BE2C (cell line): ENCODE data around the gene GPANK1.
A peak's percentile ranks its signal among the peaks of the same experiment; 100 is the strongest.

Experiments used
- DNase-seq: peaks from one replicate; pipeline ENCODE4 v3.0.0-alpha.2; 2020
- H3K27me3 ChIP-seq: fragments of 250-450 bp; sonication (Bioruptor Pico); 2 replicates; pipeline ENCODE4 v1.5.1; 2020; ENCODE audit warnings: mild to moderate bottlenecking
- H3K36me3 ChIP-seq: fragments of 250-450 bp; sonication (Bioruptor Pico); 2 replicates; pipeline ENCODE4 v1.5.1; 2020; ENCODE audit warnings: mild to moderate bottlenecking
- H3K4me1 ChIP-seq: fragments of 250-450 bp; sonication (Bioruptor Pico); 2 replicates; pipeline ENCODE4 v1.5.1; 2020
- H3K4me3 ChIP-seq: 2 replicates; pipeline ENCODE4 v1.5.1; 2011; ENCODE audit warnings: low read depth, low read length
- H3K9me3 ChIP-seq: fragments of 250-450 bp; sonication (Bioruptor Pico); 2 replicates; pipeline ENCODE4 v1.5.1; 2020
- CTCF ChIP-seq: IDR thresholded peaks from 2 replicates; pipeline ENCODE4 v1.5.1; 2012; ENCODE audit warnings: mild to moderate bottlenecking, low read depth, low read length

GPANK1 gene

GRCh38 chr6:31663961-31664789, 622 bp downstream of the GPANK1 start:
- Histone ChIP-seq H3K4me3 (peak overlapping the region; percentile 87), H3K36me3 (peaks cover 33% of the 10 kb centered on the region), H3K27me3 (no peaks in the 10 kb centered on the region), H3K9me3 (no peaks in the 10 kb centered on the region), H3K4me1 (no peaks in the 10 kb centered on the region)
- DNase-seq: peak; percentile 63
- no peak for TF ChIP-seq CTCF

- H3K36me3 ChIP-seq: peaks cover 24% of the 10 kb centered on the region
- no peaks in the 10 kb centered on the region for H3K4me1 ChIP-seq
- H3K4me3 ChIP-seq: peak overlapping the region; percentile 87
- no peaks in the 10 kb centered on the region for H3K9me3 ChIP-seq
- no peak for DNase-seq
- no peak for TF ChIP-seq CTCF
- H3K27me3 ChIP-seq: no peaks in the 10 kb centered on the region
Observed at GRCh38 chr6:31663126-31663960, 1.5 kb downstream of the GPANK1 start.

GRCh38 chr6:31662124-31662723, 2.6 kb downstream of the GPANK1 start:
- TF ChIP-seq CTCF: no peak
- Histone ChIP-seq H3K4me3 (no peak overlapping the region), H3K36me3 (peaks cover 13% of the 10 kb centered on the region), H3K4me1 (no peaks in the 10 kb centered on the region), H3K9me3 (no peaks in the 10 kb centered on the region), H3K27me3 (no peaks in the 10 kb centered on the region)
- no peak for DNase-seq

- Histone ChIP-seq H3K27me3 (no peaks in the 10 kb centered on the region), H3K9me3 (no peaks in the 10 kb centered on the region), H3K36me3 (peaks cover 8% of the 10 kb centered on the region), H3K4me3 (peak overlapping the region; percentile 85), H3K4me1 (no peaks in the 10 kb centered on the region)
- TF ChIP-seq CTCF: no peak
- DNase-seq: no peak
Observed at GRCh38 chr6:31661262-31662123, 3.3 kb downstream of the GPANK1 start.

- Histone ChIP-seq H3K36me3 (peaks cover 8% of the 10 kb centered on the region), H3K4me3 (peak within 1 kb of the TSS; percentile 85), H3K9me3 (no peaks in the 10 kb centered on the region), H3K27me3 (no peaks in the 10 kb centered on the region), H3K4me1 (no peaks in the 10 kb centered on the region)
- DNase-seq: peak; percentile 91
- no peak for TF ChIP-seq CTCF
Observed at GRCh38 chr6:31660381-31661261, 4.2 kb downstream of the GPANK1 start, which contains the start of gene C6orf47. TSS of gene C6orf47 (minus strand) at chr6:31660778. CDS start at chr6:31659947, 831 bp downstream.
